ENCODE data around the gene STON2. TPM values are rescaled to one million over a fixed set of nuclear protein-coding genes. Genes with fewer than 3 reads are reported as not detected.
A peak's percentile ranks its signal among the peaks of the same experiment; 100 is the strongest.
"Not testable (repeated sequence)": the region's sequence is repeated elsewhere in the genome, so short reads cannot be mapped to it uniquely, and the experiment has no call there.

Gene STON2
- total RNA-seq, 2 donors from 2014 or later = 0.42 to 0.55 TPM

- peaks cover 49 to 60% of the 10 kb centered on the region in 2 donors for H3K27me3 Mint-ChIP-seq
- no peak for ATAC-seq
- no peak overlapping the region for H3K27ac Mint-ChIP-seq
- no peaks in the 10 kb centered on the region for H3K9me3 Mint-ChIP-seq
- H3K4me3 Mint-ChIP-seq = no peak overlapping the region
- peaks cover 10 to 14% of the 10 kb centered on the region in 2 donors for H3K4me1 Mint-ChIP-seq (ENCODE audit: low read depth in 2 of 2)
- no peak for DNase-seq (ENCODE audit: low spot score)
- no peaks in the 10 kb centered on the region for H3K36me3 Mint-ChIP-seq
These were observed 34.1 kb upstream of the STON2 start for GRCh38 chr14:81434230-81434629.

- Mint-ChIP-seq H3K4me1 (ENCODE audit: low read depth in 2 of 2) (peaks cover 10 to 14% of the 10 kb centered on the region in 2 donors), H3K4me3 (no peak overlapping the region), H3K27ac (no peak overlapping the region), H3K36me3 (no peaks in the 10 kb centered on the region), H3K27me3 (peaks cover 43 to 52% of the 10 kb centered on the region in 2 donors), H3K9me3 (no peaks in the 10 kb centered on the region)
- ATAC-seq (no peak), DNase-seq (ENCODE audit: low spot score) (no peak)
These were observed 33.3 kb upstream of the STON2 start for GRCh38 chr14:81433378-81433777.

GRCh38 chr14:81432219-81432661 is 32.1 kb upstream of the STON2 start:
- Mint-ChIP-seq H3K27me3 (peaks cover 42 to 53% of the 10 kb centered on the region in 2 donors), H3K4me3 (no peak overlapping the region), H3K9me3 (no peaks in the 10 kb centered on the region), H3K4me1 (ENCODE audit: low read depth in 2 of 2) (peaks cover 8 to 11% of the 10 kb centered on the region in 2 donors), H3K27ac (no peak overlapping the region), H3K36me3 (no peaks in the 10 kb centered on the region)
- DNase-seq (ENCODE audit: low spot score) (no peak), ATAC-seq (no peak)

GRCh38 chr14:81430235-81430634 is 30.1 kb upstream of the STON2 start:
- H3K27ac Mint-ChIP-seq = no peak overlapping the region
- peaks cover 3 to 4% of the 10 kb centered on the region in 2 donors for H3K4me1 Mint-ChIP-seq (ENCODE audit: low read depth in 2 of 2)
- ATAC-seq = no peak
- H3K36me3 Mint-ChIP-seq = no peaks in the 10 kb centered on the region
- H3K4me3 Mint-ChIP-seq = no peak overlapping the region
- H3K27me3 Mint-ChIP-seq = peaks cover 40 to 57% of the 10 kb centered on the region in 2 donors
- no peaks in the 10 kb centered on the region for H3K9me3 Mint-ChIP-seq
- DNase-seq (ENCODE audit: low spot score) = no peak

GRCh38 chr14:81429749-81430148 is 29.6 kb upstream of the STON2 start:
- H3K27me3 Mint-ChIP-seq = peaks cover 35 to 52% of the 10 kb centered on the region in 2 donors
- not testable (repeated sequence) for H3K4me3 Mint-ChIP-seq; H3K9me3 Mint-ChIP-seq; H3K4me1 Mint-ChIP-seq (ENCODE audit: low read depth in 2 of 2); H3K27ac Mint-ChIP-seq; ATAC-seq; DNase-seq (ENCODE audit: low spot score); H3K36me3 Mint-ChIP-seq

- Mint-ChIP-seq H3K9me3 (no peaks in the 10 kb centered on the region), H3K27ac (no peak overlapping the region), H3K4me1 (ENCODE audit: low read depth in 2 of 2) (no peaks in the 10 kb centered on the region), H3K4me3 (no peak overlapping the region), H3K36me3 (no peaks in the 10 kb centered on the region), H3K27me3 (peaks cover 30 to 44% of the 10 kb centered on the region in 2 donors)
- no peak for ATAC-seq
- no peak for DNase-seq (ENCODE audit: low spot score)
These were observed 28.9 kb upstream of the STON2 start for GRCh38 chr14:81429028-81429427.

GRCh38 chr14:81427348-81428058 is 27.4 kb upstream of the STON2 start:
- Mint-ChIP-seq H3K4me3 (no peak overlapping the region), H3K36me3 (no peaks in the 10 kb centered on the region), H3K27me3 (peaks cover 18 to 29% of the 10 kb centered on the region in 2 donors), H3K4me1 (ENCODE audit: low read depth in 2 of 2) (no peaks in the 10 kb centered on the region), H3K27ac (no peak overlapping the region), H3K9me3 (no peaks in the 10 kb centered on the region)
- DNase-seq (ENCODE audit: low spot score) (no peak), ATAC-seq (no peak)

- H3K27me3 Mint-ChIP-seq = peaks cover 12 to 22% of the 10 kb centered on the region in 2 donors
- H3K9me3 Mint-ChIP-seq = peaks cover 3% of the 10 kb centered on the region
- no peaks in the 10 kb centered on the region for H3K4me1 Mint-ChIP-seq (ENCODE audit: low read depth in 2 of 2)
- DNase-seq (ENCODE audit: low spot score) (no peak), ATAC-seq (no peak)
- H3K4me3 Mint-ChIP-seq = no peak overlapping the region
- no peaks in the 10 kb centered on the region for H3K36me3 Mint-ChIP-seq
- no peak overlapping the region for H3K27ac Mint-ChIP-seq
These were observed 23.4 kb upstream of the STON2 start for GRCh38 chr14:81423504-81423903.

- H3K27me3 Mint-ChIP-seq = peaks cover 8 to 14% of the 10 kb centered on the region in 2 donors
- no peak overlapping the region for H3K27ac Mint-ChIP-seq
- DNase-seq (ENCODE audit: low spot score) = no peak
- peaks cover 3 to 5% of the 10 kb centered on the region in 2 donors for H3K4me1 Mint-ChIP-seq (ENCODE audit: low read depth in 2 of 2)
- peaks cover 6% of the 10 kb centered on the region for H3K9me3 Mint-ChIP-seq
- peaks cover 5% of the 10 kb centered on the region for H3K36me3 Mint-ChIP-seq
- no peak for ATAC-seq
- no peak overlapping the region for H3K4me3 Mint-ChIP-seq
These were observed 18.1 kb upstream of the STON2 start for GRCh38 chr14:81418057-81418790.

- H3K27me3 Mint-ChIP-seq = peaks cover 14 to 15% of the 10 kb centered on the region in 2 donors
- DNase-seq (ENCODE audit: low spot score) (no peak), ATAC-seq (no peak)
- H3K4me3 Mint-ChIP-seq = no peak overlapping the region
- H3K27ac Mint-ChIP-seq = no peak overlapping the region
- H3K36me3 Mint-ChIP-seq = peaks cover 5% of the 10 kb centered on the region
- peaks cover 3 to 5% of the 10 kb centered on the region in 2 donors for H3K4me1 Mint-ChIP-seq (ENCODE audit: low read depth in 2 of 2)
- peaks cover 6% of the 10 kb centered on the region for H3K9me3 Mint-ChIP-seq
These were observed 16.9 kb upstream of the STON2 start for GRCh38 chr14:81416981-81417380.

- H3K36me3 Mint-ChIP-seq = peaks cover 5% of the 10 kb centered on the region
- DNase-seq (ENCODE audit: low spot score) (no peak), ATAC-seq (peak in 1 of 2 donors; percentile 27)
- peaks cover 3 to 5% of the 10 kb centered on the region in 2 donors for H3K4me1 Mint-ChIP-seq (ENCODE audit: low read depth in 2 of 2)
- no peak overlapping the region for H3K4me3 Mint-ChIP-seq
- peaks cover 18 to 20% of the 10 kb centered on the region in 2 donors for H3K27me3 Mint-ChIP-seq
- H3K27ac Mint-ChIP-seq = no peak overlapping the region
- H3K9me3 Mint-ChIP-seq = peaks cover 4% of the 10 kb centered on the region
These were observed 16.2 kb upstream of the STON2 start for GRCh38 chr14:81416194-81416952.

GRCh38 chr14:81415781-81416180 is 15.7 kb upstream of the STON2 start:
- Mint-ChIP-seq H3K36me3 (peaks cover 5% of the 10 kb centered on the region), H3K4me3 (no peak overlapping the region), H3K27ac (no peak overlapping the region), H3K9me3 (peaks cover 3% of the 10 kb centered on the region), H3K27me3 (peaks cover 20 to 22% of the 10 kb centered on the region in 2 donors), H3K4me1 (ENCODE audit: low read depth in 2 of 2) (peaks cover 3 to 5% of the 10 kb centered on the region in 2 donors)
- DNase-seq (ENCODE audit: low spot score) (no peak), ATAC-seq (no peak)

GRCh38 chr14:81414123-81414522 is 14.0 kb upstream of the STON2 start:
- Mint-ChIP-seq H3K27ac (no peak overlapping the region), H3K27me3 (peaks cover 20 to 22% of the 10 kb centered on the region in 2 donors), H3K9me3 (peaks cover 3% of the 10 kb centered on the region), H3K4me3 (no peak overlapping the region), H3K36me3 (peaks cover 5% of the 10 kb centered on the region), H3K4me1 (ENCODE audit: low read depth in 2 of 2) (peaks cover 3 to 5% of the 10 kb centered on the region in 2 donors)
- no peak for DNase-seq (ENCODE audit: low spot score)
- no peak for ATAC-seq
